OCI-LY3 (cell line): Measurements from ENCODE around the gene TBC1D7.

ENCODE experiments used
- CTCF ChIP-seq: fragments of 200-600, 300-600 bp; sonication (generic); IDR thresholded peaks from 2 replicates; pipeline ENCODE4 v1.5.1; 2014; ENCODE audit warnings: antibody characterized with exemption, low read length, low read depth
- EZH2phosphoT487 ChIP-seq: fragments of 200-600 bp; shearing (Covaris generic); IDR thresholded peaks from 2 replicates; pipeline ENCODE4 v1.6.1; 2018; ENCODE audit warnings: antibody characterized with exemption, mixed run types, low read depth

- TF ChIP-seq CTCF = no peak
- TF ChIP-seq EZH2phosphoT487 = no peak
These were observed 40.4 kb upstream of the TBC1D7 start for GRCh38 chr6:13368731-13369115.
